HG03575 (cell line): ENCODE measurements around the gene ROPN1.
"Not testable (repeated sequence)": the region's sequence is repeated elsewhere in the genome, so short reads cannot be mapped to it uniquely, and the experiment has no call there.

ENCODE experiments used
- ATAC-seq: cut with Tn5 transposase; IDR thresholded peaks from one replicate; pipeline ENCODE4 v1.9.1; 2021; ENCODE audit not compliant: unreplicated experiment, insufficient number of reproducible peaks, low FRiP score; ENCODE audit errors: extremely low read depth

The ROPN1 gene

GRCh38 chr3:124002405-124003079 is 10.6 kb upstream of the ROPN1 start:
- not testable (repeated sequence) for ATAC-seq

- ATAC-seq, result not testable (repeated sequence)
These were observed 9.4 kb upstream of the ROPN1 start for GRCh38 chr3:124001366-124001765.

- ATAC-seq, result no peak
These were observed 5.6 kb upstream of the ROPN1 start for GRCh38 chr3:123997543-123997942.

- no peak for ATAC-seq
These were observed 1.9 kb upstream of the ROPN1 start for GRCh38 chr3:123993818-123994217.

DNA sequence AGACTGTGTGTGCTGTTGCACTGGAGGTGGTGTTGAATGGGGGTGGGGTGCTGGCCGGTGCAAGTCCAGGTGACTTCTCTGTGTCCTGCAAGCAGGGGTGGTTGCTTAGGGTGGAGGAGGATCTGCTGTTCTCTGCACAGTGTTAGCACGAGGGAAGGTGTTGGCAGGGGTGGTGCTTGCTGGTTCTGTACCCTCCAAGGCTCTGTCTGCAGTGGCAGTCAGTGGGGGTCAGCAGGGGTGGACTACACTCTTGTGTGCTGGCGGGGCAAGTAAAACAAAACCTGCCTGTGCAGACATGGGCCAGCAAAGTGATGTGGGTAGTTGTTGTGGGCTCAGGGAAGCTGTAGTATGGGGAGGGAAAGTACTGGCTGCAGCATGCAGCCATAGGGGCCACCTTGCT is 5.5 kb downstream of the ROPN1 start:
- no peak for ATAC-seq

GRCh38 chr3:123984957-123985356 is 7.0 kb downstream of the ROPN1 start:
- ATAC-seq, result no peak

DNA sequence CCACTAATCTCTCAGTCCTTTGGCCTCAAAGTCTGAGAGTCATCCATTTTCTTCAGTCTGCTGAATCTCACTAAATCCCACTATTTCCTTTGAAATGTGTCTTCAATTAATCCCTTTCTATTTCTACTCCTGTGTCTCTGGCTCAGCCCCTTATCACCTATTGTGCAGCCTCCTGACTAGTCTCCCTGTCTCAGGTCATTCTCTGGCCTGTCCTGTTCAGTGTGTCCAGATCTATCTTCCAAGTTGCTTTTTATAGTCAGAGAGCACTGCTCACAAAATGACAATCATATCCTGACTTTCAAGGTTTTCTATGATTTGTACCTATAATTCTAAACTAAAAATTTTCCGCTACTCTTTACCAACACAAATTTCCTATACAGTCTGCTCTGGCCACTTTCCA is 7.6 kb downstream of the ROPN1 start:
- ATAC-seq, result no peak

DNA sequence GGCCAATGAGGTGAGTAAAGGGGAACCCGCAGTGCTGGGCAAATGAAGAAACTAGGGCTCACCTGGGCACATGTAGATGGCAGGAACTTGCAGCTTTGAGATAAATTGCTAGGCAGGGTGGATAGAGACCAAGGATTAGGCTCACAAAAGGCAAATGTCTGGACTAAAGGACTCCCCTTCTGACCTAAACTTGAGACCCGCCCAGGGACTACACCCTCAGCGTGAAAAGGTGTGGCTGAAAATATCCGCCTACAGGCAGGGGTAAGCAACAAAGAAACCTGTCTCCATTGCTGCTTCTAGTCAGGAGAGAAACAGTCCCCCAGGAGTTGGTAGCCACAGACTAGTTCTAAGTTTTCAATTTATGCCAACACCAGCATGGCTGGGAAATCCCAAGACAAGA is 10.6 kb downstream of the ROPN1 start:
- ATAC-seq, result not testable (repeated sequence)

- ATAC-seq, result no peak
These were observed 11.4 kb downstream of the ROPN1 start for GRCh38 chr3:123980539-123980938.

GRCh38 chr3:123979525-123980501 is 12.1 kb downstream of the ROPN1 start:
- not testable (repeated sequence) for ATAC-seq

GRCh38 chr3:123976904-123977303 is 15.0 kb downstream of the ROPN1 start:
- ATAC-seq, result not testable (repeated sequence)

DNA sequence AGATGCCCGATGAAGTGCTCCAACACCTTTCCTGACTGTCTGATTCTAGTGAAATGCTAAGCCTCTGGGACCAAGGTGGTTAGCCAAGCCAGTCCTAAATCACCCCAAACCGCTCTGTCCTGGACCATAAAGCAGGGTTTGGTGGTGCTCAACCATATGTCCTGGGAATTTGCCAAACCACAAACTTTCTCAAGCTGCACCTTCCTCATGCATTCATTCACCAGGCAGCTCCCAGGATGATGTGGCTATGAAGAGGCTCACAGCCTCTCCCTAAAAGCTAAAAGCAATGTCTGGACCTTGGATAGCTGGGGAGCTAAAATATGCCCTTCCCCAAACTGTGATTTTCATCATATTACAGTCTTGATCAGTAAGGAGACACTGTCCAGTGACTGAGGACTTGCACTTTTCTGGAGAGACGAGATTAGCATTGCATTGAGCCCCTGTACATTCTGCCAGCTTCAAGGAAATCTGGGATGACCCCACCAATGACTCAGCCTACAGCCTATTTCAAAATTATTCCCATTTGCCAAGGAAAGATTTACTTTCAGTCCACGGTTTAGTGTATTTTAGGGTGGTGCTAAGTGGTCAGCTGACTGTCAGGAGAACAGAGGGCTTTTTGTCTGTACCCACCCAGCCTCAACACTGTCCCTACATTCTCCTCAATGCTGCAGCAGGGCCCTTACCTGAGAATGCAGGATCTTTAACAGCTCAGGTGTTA is 15.6 kb downstream of the ROPN1 start:
- not testable (repeated sequence) for ATAC-seq

DNA sequence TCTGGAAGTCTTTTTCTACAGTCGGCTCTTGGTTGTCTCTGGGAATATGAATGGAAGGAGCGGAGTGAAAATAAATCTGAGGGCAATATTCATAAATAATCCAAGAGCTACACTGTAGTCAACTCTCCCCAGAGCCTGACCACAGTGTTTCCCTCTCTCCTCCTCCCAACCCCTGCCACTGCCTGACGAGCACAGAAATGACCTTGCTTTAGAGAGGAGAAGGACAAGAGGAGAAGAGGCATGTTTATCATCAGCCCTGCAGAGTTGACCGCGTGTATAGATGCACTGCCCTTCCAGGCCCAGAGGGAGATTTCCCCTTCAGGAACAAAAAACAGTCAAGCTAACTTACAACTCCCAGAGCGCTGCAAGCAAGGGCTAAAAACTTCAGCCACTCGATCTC is 16.9 kb downstream of the ROPN1 start:
- not testable (repeated sequence) for ATAC-seq

DNA sequence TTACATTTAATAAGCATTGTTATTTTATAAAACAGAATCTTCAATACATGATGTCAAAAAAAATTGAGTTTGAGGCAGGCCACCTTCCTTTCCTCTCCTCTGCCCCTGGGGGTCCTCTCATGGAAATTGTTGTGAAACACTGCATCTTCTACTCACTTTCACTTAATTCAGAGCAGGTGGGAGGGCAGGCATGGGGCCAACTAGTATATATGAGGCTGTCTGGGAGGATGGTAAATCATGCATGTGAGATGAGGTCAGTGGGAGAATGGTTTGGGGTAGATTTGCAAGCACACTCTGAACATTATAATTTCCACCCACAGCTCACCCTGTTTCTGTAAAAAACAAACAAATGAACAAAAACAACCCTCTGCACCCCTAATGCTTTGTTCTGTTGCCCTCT is 20.5 kb downstream of the ROPN1 start:
- ATAC-seq, result no peak

DNA sequence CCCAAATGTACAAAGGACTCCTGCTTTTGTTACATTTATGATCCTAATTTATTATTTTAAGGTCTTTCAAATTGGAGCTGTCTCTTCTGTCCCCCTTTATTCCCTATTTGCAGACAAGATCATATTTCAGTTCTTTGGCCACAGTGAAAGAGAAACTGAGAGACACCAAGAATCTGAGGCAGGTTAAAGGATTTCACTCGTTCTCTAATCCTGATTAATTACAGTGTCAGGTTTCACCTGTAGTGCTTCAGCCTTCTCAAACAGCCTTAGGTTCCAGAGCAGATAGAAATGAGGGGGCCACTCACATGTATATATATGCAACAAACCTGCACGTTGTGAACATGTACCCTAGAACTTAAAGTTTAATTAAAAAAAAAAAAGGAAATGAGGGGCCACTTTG is 24.7 kb downstream of the ROPN1 start:
- ATAC-seq, result not testable (repeated sequence)

- not testable (repeated sequence) for ATAC-seq
These were observed 25.1 kb downstream of the ROPN1 start for GRCh38 chr3:123966799-123967198.

DNA sequence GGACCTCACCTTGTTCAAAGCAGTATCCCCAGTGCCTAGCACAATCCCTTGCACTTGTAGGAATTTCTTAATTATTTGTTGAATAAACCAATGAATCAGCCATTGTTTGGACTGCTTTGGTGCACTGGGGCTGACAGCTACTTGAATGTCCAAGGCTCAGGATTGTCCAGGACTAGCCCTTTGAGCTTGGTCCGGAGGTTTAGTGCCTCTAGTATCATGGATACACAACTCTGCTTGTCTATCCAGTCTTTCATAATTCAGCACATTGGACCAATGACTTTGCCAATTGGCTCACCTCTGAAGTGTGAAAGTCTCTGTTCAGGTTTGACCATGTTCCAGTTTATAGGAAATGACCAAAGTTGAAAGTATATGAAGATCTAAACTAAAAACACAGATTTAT is 27.1 kb downstream of the ROPN1 start:
- not testable (repeated sequence) for ATAC-seq

GRCh38 chr3:123961508-123961856 is 30.4 kb downstream of the ROPN1 start:
- no peak for ATAC-seq

DNA sequence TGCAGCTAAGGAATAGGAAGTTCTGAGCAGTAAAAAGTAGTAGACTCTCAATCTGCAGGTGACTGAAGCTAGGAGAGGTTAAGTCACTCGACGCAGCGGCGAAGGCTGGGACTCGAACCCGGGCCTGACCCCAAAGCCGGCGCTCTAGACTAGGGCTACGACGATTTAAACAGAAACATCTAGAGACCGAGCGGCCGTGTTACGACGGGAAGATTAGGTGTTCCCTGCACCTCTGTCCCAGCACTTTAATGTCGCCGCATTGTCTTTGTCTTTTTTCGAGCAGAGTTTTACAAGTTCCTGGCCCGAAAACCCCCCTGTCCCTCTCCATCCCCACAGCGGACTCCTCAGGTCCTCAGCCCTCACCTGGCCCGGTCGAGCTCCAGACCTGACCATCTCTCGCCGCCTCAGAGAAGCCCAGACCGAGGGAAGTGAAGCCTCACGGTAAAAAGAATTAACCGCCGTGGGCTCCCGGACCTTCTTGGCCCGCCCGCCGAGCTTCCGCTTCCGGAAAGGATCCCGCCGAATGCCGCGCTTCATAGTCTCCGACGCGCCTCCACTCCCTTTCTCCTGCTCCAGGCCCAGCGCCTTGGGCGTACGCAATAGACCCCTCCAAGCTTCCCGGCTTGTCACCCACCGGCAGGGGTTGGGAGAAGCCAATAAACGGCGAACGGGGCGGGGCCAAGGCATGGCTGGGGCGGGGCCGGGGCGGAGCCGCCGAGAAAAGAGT is 31.0 kb downstream of the ROPN1 start, which contains the start of gene CCDC14:
Gene CCDC14, minus strand, starts transcription at position 449 of the 727 bp plus-strand sequence. Its CDS starts 56 bp downstream, at position 393.
- ATAC-seq, result no peak
